Endothelial cell of umbilical vein (primary cell): ENCODE results near the gene CCRL2. TPM values are rescaled to one million over a fixed set of nuclear protein-coding genes. Genes with fewer than 3 reads are reported as not detected.

ENCODE experiments used
- BruUV-seq: library from RNA; stranded (reverse); fragments of 400-500 nt; replicated peaks from 2 replicates; lab custom pipeline; 2021; lab: Mats Ljungman, UMichigan
- CTCF ChIA-PET: fragments of 300-600, 350-600 bp; sonication (Branson Sonifier 250); formaldehyde crosslinking; loops from one replicate; lab custom pipeline; 2021; ENCODE audit warnings: antibody characterized with exemption, inconsistent platforms; lab: Charles Lee
- POLR2A ChIA-PET: fragments of 300-600, 350-600 bp; sonication (Branson Sonifier 250); formaldehyde crosslinking; loops from one replicate; lab custom pipeline; 2021; ENCODE audit warnings: antibody characterized with exemption, inconsistent platforms; lab: Charles Lee
- DNase-seq: peaks from one replicate; pipeline ENCODE4 v3.0.0-alpha.2; 2011; ENCODE audit warnings: low read depth, low spot score
- FAIRE-seq: peaks from 2 replicates; lab custom pipeline; 2011; peaks lifted over from hg19 to GRCh38; lab: Jason Lieb, UNC
- H2AFZ ChIP-seq: 2 replicates; pipeline ENCODE4 v1.6.0; 2012; ENCODE audit warnings: low read depth, low read length, control low read depth, inconsistent platforms
- H3K27ac ChIP-seq: 2 replicates; pipeline ENCODE4 v1.5.1; 2011; ENCODE audit warnings: low read depth, mild to moderate bottlenecking, control low read depth, low read length, moderate library complexity; ENCODE audit not compliant: insufficient read depth
- H3K27me3 ChIP-seq, 2 experiments: 2 replicates each; pipeline versions ENCODE4 v1.6.0 to v1.6.1; 2011; ENCODE audit warnings: low read length in 2 of 2, mixed read lengths in 1 of 2; ENCODE audit not compliant: control insufficient read depth in 2 of 2, insufficient read depth in 2 of 2
- H3K36me3 ChIP-seq, 2 experiments: 2 replicates in 1 of 2; 3 replicates in 1 of 2; pipeline ENCODE4 v1.5.1; 2011; ENCODE audit warnings: low read length in 2 of 2, mild to moderate bottlenecking in 1 of 2, moderate library complexity in 1 of 2; ENCODE audit not compliant: control insufficient read depth in 2 of 2, insufficient read depth in 2 of 2; ENCODE audit errors: extremely low read depth in 1 of 2
- H3K4me1 ChIP-seq: 3 replicates; pipeline ENCODE4 v1.5.1; 2011; ENCODE audit warnings: mild to moderate bottlenecking, low read length; ENCODE audit not compliant: control insufficient read depth, insufficient read depth; ENCODE audit errors: extremely low read depth
- H3K4me2 ChIP-seq: 2 replicates; pipeline ENCODE4 v1.6.1; 2011; ENCODE audit warnings: low read length, control low read depth, mixed read lengths; ENCODE audit not compliant: insufficient read depth
- H3K4me3 ChIP-seq, 3 experiments: fragments of 200-600 bp in 1 of 3; sonication (generic), shearing (Covaris generic) in 1 of 3; replicated peaks in 1 of 3; 2 replicates each; pipeline ENCODE4 v1.5.1; 2011 to 2016; ENCODE audit warnings: control low read depth in 3 of 3, low read length in 3 of 3, mild to moderate bottlenecking in 2 of 3, inconsistent platforms in 1 of 3, low read depth in 1 of 3, moderate library complexity in 1 of 3; ENCODE audit not compliant: insufficient read depth in 1 of 3
- H3K79me2 ChIP-seq: 2 replicates; pipeline ENCODE4 v1.6.0; 2012; ENCODE audit warnings: low read length, inconsistent platforms; ENCODE audit not compliant: control insufficient read depth, insufficient read depth
- H3K9ac ChIP-seq: replicated peaks from 2 replicates; pipeline ENCODE3; 2011; ENCODE audit warnings: low read length, control low read depth; ENCODE audit not compliant: insufficient read depth; ENCODE audit errors: extremely low read depth
- H3K9me1 ChIP-seq: replicated peaks from 3 replicates; pipeline ENCODE4 v1.6.0; 2011; ENCODE audit warnings: mild to moderate bottlenecking, low read length; ENCODE audit not compliant: control insufficient read depth, insufficient read depth; ENCODE audit errors: extremely low read depth
- H3K9me3 ChIP-seq: replicated peaks from 2 replicates; pipeline ENCODE4 v1.5.1; 2012; ENCODE audit warnings: low read length, inconsistent platforms; ENCODE audit not compliant: control insufficient read depth, insufficient read depth
- H4K20me1 ChIP-seq: replicated peaks from 2 replicates; pipeline ENCODE3; 2011; ENCODE audit warnings: mild to moderate bottlenecking, low read length; ENCODE audit not compliant: control insufficient read depth, insufficient read depth; ENCODE audit errors: extremely low read depth
- EZH2 ChIP-seq: IDR thresholded peaks from 2 replicates; pipeline ENCODE4 v1.6.1; 2012; ENCODE audit warnings: borderline replicate concordance, low read depth, mild to moderate bottlenecking, moderate library complexity, low read length, inconsistent platforms; ENCODE audit not compliant: severe bottlenecking
- FOS ChIP-seq: IDR thresholded peaks from 2 replicates; pipeline ENCODE4 v1.6.1; 2011; ENCODE audit warnings: mild to moderate bottlenecking, low read length, moderate library complexity, borderline replicate concordance; ENCODE audit not compliant: insufficient read depth
- GATA2 ChIP-seq: IDR thresholded peaks from 2 replicates; pipeline ENCODE4 v1.7.0; 2011; ENCODE audit warnings: low read depth, mild to moderate bottlenecking, moderate library complexity, mixed read lengths, low read length; ENCODE audit not compliant: insufficient read length, insufficient read depth
- JUN ChIP-seq: IDR thresholded peaks from 2 replicates; pipeline ENCODE4 v1.6.1; 2011; ENCODE audit warnings: borderline replicate concordance, low read depth; ENCODE audit not compliant: insufficient read length, insufficient read depth
- MYC ChIP-seq: IDR thresholded peaks from one replicate; pipeline ENCODE4 v1.6.1; 2011; ENCODE audit warnings: mild to moderate bottlenecking, low read depth, low read length
- POLR2A ChIP-seq: IDR thresholded peaks from 2 replicates; pipeline ENCODE4 v1.6.1; 2012; ENCODE audit warnings: low read depth, mild to moderate bottlenecking, control low read depth, low read length
- POLR2AphosphoS5 ChIP-seq: IDR thresholded peaks from 2 replicates; pipeline ENCODE4 v1.6.1; 2012; ENCODE audit warnings: low read depth, mild to moderate bottlenecking, control low read depth, low read length, moderate library complexity; ENCODE audit not compliant: insufficient read depth
- dilution Hi-C: fragments of 300-500 bp; cut with MboI; formaldehyde crosslinking; loops from one replicate; pipeline ENCODE4 v1.15.0; 2019; ENCODE audit warnings: low sequenced_read_pairs; ENCODE audit not compliant: extremely low pct_ligation_motif_present
- intact Hi-C: fragments of 100-400 bp; cut with micrococcal nuclease; formaldehyde crosslinking; loops from one replicate; pipeline ENCODE4 v1.10.0; 2022
- polyA plus RNA-seq, 4 experiments: library from polyadenylated mRNA; depleted of rRNA in 3 of 4; stranded (reverse) in 3 of 4; unstranded in 1 of 4; fragments of >200 nt; gene quantifications; 2 replicates each; pipeline versions ENCODE4 v1.2.1 to v1.2.3, GENCODE V29; 2011 to 2012; ENCODE audit warnings: missing spikeins in 1 of 4
- total RNA-seq: library from RNA; stranded (reverse); gene quantifications from 2 replicates; pipeline ENCODE4 v1.2.3, GENCODE V29; 2021
- TF ChIP-seq, protein P1 (sequence below): IDR thresholded peaks from 2 replicates; pipeline ENCODE4 v1.6.1; 2011; ENCODE audit not compliant: insufficient read depth, insufficient read length
- TF ChIP-seq, protein P2 (sequence below), 2 donors: IDR thresholded peaks; 1 replicate in 1 of 2; 2 replicates in 1 of 2; pipeline ENCODE4 v1.5.1; 2011; ENCODE audit warnings: low read length in 2 of 2, mild to moderate bottlenecking in 2 of 2, moderate library complexity in 2 of 2, control low read depth in 1 of 2, inconsistent platforms in 1 of 2, low read depth in 1 of 2; ENCODE audit not compliant: insufficient read depth in 1 of 2; ENCODE audit errors: extremely low read depth in 1 of 2

The CCRL2 gene
- total and polyA plus RNA-seq, 2 donors (not counting 3 experiments of a cell fraction or from before 2014, with no cell fraction given) = 6.4 to 6.6 TPM

DNA sequence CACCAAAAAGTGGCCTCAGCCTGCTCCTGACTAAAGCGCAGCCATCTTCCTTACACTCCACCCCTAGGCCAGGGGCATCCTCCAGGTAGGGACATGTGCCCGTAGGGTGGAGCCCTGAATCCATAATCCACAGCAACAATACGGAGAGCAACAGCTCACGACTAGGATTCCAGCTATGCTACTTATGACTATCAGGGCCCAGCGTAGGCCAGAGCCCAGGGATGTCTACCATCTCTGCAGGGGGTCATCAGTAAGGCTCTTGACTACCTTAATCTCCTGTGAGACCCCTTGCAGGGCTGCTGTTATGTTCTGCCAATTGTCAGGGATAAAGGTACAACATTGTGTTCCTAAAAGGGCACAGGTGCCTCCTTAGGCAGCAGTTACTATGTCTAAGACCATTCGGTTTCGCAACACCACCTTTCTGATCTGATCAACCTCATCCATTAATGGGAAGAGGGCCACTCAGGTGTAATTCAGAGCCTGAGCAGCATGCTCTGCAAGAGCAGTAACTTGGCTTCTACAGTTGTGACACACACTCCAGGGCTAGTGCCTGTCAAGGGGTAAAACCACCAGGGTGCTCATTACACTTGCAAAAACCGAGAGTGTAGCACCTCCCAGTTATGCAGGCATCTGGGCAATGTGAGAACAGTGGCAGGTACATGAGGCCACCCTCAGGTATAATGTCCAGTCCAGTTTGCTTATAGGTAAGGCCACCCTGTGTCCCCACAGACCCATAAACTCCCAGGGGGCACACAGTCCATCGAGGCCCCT, 11.0 kb downstream of the CCRL2 start:
- no peaks in the 10 kb centered on the region for H3K9me3 ChIP-seq
- H3K4me2 ChIP-seq = no peak overlapping the region
- dilution Hi-C loops = no loop called here
- no peak overlapping the region for H3K4me3 ChIP-seq
- intact Hi-C loops = no loop called here
- no peaks in the 10 kb centered on the region for H3K36me3 ChIP-seq
- H3K4me1 ChIP-seq = peaks cover 10% of the 10 kb centered on the region
- DNase-seq (no peak), FAIRE-seq (no peak)
- ChIA-PET CTCF (no interaction called here), POLR2A (no interaction called here)
- no peaks in the 10 kb centered on the region for H3K9me1 ChIP-seq
- H3K79me2 ChIP-seq = no peaks in the 10 kb centered on the region
- no peaks in the 10 kb centered on the region for H3K27me3 ChIP-seq
- no peak overlapping the region for H3K9ac ChIP-seq
- no peak overlapping the region for H3K27ac ChIP-seq
- H4K20me1 ChIP-seq = no peaks in the 10 kb centered on the region
- BruUV-seq = no TSS peak
- no peak for TF ChIP-seq POLR2AphosphoS5
- TF ChIP-seq GATA2 = no peak
- TF ChIP-seq EZH2 = no peak
- TF ChIP-seq, protein P1, sequence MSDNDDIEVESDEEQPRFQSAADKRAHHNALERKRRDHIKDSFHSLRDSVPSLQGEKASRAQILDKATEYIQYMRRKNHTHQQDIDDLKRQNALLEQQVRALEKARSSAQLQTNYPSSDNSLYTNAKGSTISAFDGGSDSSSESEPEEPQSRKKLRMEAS = no peak
- no peak for TF ChIP-seq FOS
- TF ChIP-seq POLR2A = no peak
- no peak for TF ChIP-seq MYC
- no peak for TF ChIP-seq JUN
- TF ChIP-seq, protein P2, sequence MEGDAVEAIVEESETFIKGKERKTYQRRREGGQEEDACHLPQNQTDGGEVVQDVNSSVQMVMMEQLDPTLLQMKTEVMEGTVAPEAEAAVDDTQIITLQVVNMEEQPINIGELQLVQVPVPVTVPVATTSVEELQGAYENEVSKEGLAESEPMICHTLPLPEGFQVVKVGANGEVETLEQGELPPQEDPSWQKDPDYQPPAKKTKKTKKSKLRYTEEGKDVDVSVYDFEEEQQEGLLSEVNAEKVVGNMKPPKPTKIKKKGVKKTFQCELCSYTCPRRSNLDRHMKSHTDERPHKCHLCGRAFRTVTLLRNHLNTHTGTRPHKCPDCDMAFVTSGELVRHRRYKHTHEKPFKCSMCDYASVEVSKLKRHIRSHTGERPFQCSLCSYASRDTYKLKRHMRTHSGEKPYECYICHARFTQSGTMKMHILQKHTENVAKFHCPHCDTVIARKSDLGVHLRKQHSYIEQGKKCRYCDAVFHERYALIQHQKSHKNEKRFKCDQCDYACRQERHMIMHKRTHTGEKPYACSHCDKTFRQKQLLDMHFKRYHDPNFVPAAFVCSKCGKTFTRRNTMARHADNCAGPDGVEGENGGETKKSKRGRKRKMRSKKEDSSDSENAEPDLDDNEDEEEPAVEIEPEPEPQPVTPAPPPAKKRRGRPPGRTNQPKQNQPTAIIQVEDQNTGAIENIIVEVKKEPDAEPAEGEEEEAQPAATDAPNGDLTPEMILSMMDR (IDR thresholded peaks at IDR 0.05; ENCODE audit: extremely low read depth in 1 of 2, insufficient read depth in 1 of 2, low read depth in 1 of 2, low read length in 2 of 2) = no peak
- H2AFZ ChIP-seq = no peak overlapping the region
